Cardiac septum (tissue), 1 donor: ENCODE measurements around the gene KRTAP13-3. TPM values are rescaled to one million over a fixed set of nuclear protein-coding genes. Genes with fewer than 3 reads are reported as not detected.

Experiments used
- total RNA-seq: library from RNA; stranded (reverse); fragmentation: NEBNext Ultra II Directional; extraction: Animal tissue kit (Norgen Biotek cat#: 25700); gene quantifications from one replicate; pipeline ENCODE4 v1.2.1, GENCODE V29; 2021
- donor health status: DM: no; HTN: no; CAD: no.

KRTAP13-3 gene
- total RNA-seq, 1 donor from 2014 or later, result not detected

Other genes with a start within 250 kb of the KRTAP13-3 start
- gene CLDN8, start 209.8 kb downstream of the KRTAP13-3 start, total RNA-seq, result not detected
- gene KRTAP24-1, start 143.0 kb downstream of the KRTAP13-3 start, total RNA-seq, result not detected
- not detected for gene KRTAP25-1, start 136.4 kb downstream of the KRTAP13-3 start, total RNA-seq
- gene KRTAP26-1, start 105.6 kb downstream of the KRTAP13-3 start, total RNA-seq, result not detected
- gene KRTAP27-1, start 88.2 kb downstream of the KRTAP13-3 start, total RNA-seq, result not detected
- gene KRTAP23-1, start 77.3 kb downstream of the KRTAP13-3 start, total RNA-seq, result not detected
- not detected for gene KRTAP13-2, start 53.7 kb downstream of the KRTAP13-3 start, total RNA-seq
- not detected for gene KRTAP13-1, start 29.9 kb downstream of the KRTAP13-3 start, total RNA-seq
- not detected for gene KRTAP13-4, start 4.3 kb upstream of the KRTAP13-3 start, total RNA-seq
- gene KRTAP15-1, start 14.3 kb upstream of the KRTAP13-3 start, total RNA-seq, result not detected
- gene KRTAP19-1, start 54.4 kb upstream of the KRTAP13-3 start, total RNA-seq, result not detected
- not detected for gene KRTAP19-2, start 61.5 kb upstream of the KRTAP13-3 start, total RNA-seq
- not detected for gene KRTAP19-3, start 66.1 kb upstream of the KRTAP13-3 start, total RNA-seq
- gene KRTAP19-4, start 71.2 kb upstream of the KRTAP13-3 start, total RNA-seq, result not detected
- gene KRTAP19-5, start 76.2 kb upstream of the KRTAP13-3 start, total RNA-seq, result not detected
- not detected for gene KRTAP19-6, start 115.9 kb upstream of the KRTAP13-3 start, total RNA-seq
- not detected for gene KRTAP19-7, start 135.4 kb upstream of the KRTAP13-3 start, total RNA-seq
- not detected for gene KRTAP22-2, start 164.5 kb upstream of the KRTAP13-3 start, total RNA-seq
- gene KRTAP6-3, start 166.5 kb upstream of the KRTAP13-3 start, total RNA-seq, result not detected
- not detected for gene KRTAP6-2, start 173.0 kb upstream of the KRTAP13-3 start, total RNA-seq
- gene KRTAP22-1, start 175.2 kb upstream of the KRTAP13-3 start, total RNA-seq, result not detected
- gene KRTAP6-1, start 188.0 kb upstream of the KRTAP13-3 start, total RNA-seq, result not detected
- not detected for gene KRTAP20-1, start 190.5 kb upstream of the KRTAP13-3 start, total RNA-seq
- not detected for gene KRTAP20-4, start 194.7 kb upstream of the KRTAP13-3 start, total RNA-seq
- not detected for gene KRTAP20-2, start 209.3 kb upstream of the KRTAP13-3 start, total RNA-seq
- gene KRTAP20-3, start 216.9 kb upstream of the KRTAP13-3 start, total RNA-seq, result not detected